ENCODE results near the gene METTL9. TPM values are rescaled to one million over a fixed set of nuclear protein-coding genes. Genes with fewer than 3 reads are reported as not detected.

The METTL9 gene
- total RNA-seq, 1 donor from 2014 or later, result 132 TPM

GRCh38 chr16:21614896-21615295 lies 15.5 kb downstream of the METTL9 start:
- Mint-ChIP-seq H3K4me3 (no peak overlapping the region), H3K9me3 (no peaks in the 10 kb centered on the region), H3K4me1 (ENCODE audit: unreplicated experiment) (peaks cover 26% of the 10 kb centered on the region), H3K27me3 (no peaks in the 10 kb centered on the region), H3K36me3 (peaks cover 14% of the 10 kb centered on the region), H3K27ac (no peak overlapping the region)
- DNase-seq (ENCODE audit: extremely low spot score, unreplicated experiment), result no peak
- peak; percentile 42 for TF ChIP-seq CTCF (conservative IDR thresholded peaks at IDR 0.05)

GRCh38 chr16:21617607-21618006 lies 18.2 kb downstream of the METTL9 start:
- Mint-ChIP-seq H3K36me3 (peaks cover 16% of the 10 kb centered on the region), H3K4me3 (no peak overlapping the region), H3K27me3 (no peaks in the 10 kb centered on the region), H3K27ac (no peak overlapping the region), H3K4me1 (ENCODE audit: unreplicated experiment) (peaks cover 9% of the 10 kb centered on the region), H3K9me3 (no peaks in the 10 kb centered on the region)
- DNase-seq (ENCODE audit: extremely low spot score, unreplicated experiment), result no peak
- no peak for TF ChIP-seq CTCF (conservative IDR thresholded peaks at IDR 0.05)

- Mint-ChIP-seq H3K4me1 (ENCODE audit: unreplicated experiment) (peaks cover 6% of the 10 kb centered on the region), H3K36me3 (peaks cover 12% of the 10 kb centered on the region), H3K27ac (no peak overlapping the region), H3K27me3 (no peaks in the 10 kb centered on the region), H3K9me3 (no peaks in the 10 kb centered on the region), H3K4me3 (no peak overlapping the region)
- DNase-seq (ENCODE audit: extremely low spot score, unreplicated experiment), result no peak
- no peak for TF ChIP-seq CTCF (conservative IDR thresholded peaks at IDR 0.05)
Observed at GRCh38 chr16:21618281-21618680, 18.9 kb downstream of the METTL9 start.

GRCh38 chr16:21619765-21620425 lies 20.5 kb downstream of the METTL9 start:
- peaks cover 22% of the 10 kb centered on the region for H3K36me3 Mint-ChIP-seq
- H3K27ac Mint-ChIP-seq, result no peak overlapping the region
- H3K4me3 Mint-ChIP-seq, result no peak overlapping the region
- H3K27me3 Mint-ChIP-seq, result no peaks in the 10 kb centered on the region
- no peaks in the 10 kb centered on the region for H3K9me3 Mint-ChIP-seq
- DNase-seq (ENCODE audit: extremely low spot score, unreplicated experiment), result no peak
- H3K4me1 Mint-ChIP-seq (ENCODE audit: unreplicated experiment), result peaks cover 8% of the 10 kb centered on the region
- no peak for TF ChIP-seq CTCF (conservative IDR thresholded peaks at IDR 0.05)

- H3K4me1 Mint-ChIP-seq (ENCODE audit: unreplicated experiment), result peaks cover 14% of the 10 kb centered on the region
- DNase-seq (ENCODE audit: extremely low spot score, unreplicated experiment), result no peak
- no peak for TF ChIP-seq CTCF (conservative IDR thresholded peaks at IDR 0.05)
- H3K36me3 Mint-ChIP-seq, result peaks cover 28% of the 10 kb centered on the region
- no peaks in the 10 kb centered on the region for H3K9me3 Mint-ChIP-seq
- H3K4me3 Mint-ChIP-seq, result no peak overlapping the region
- H3K27ac Mint-ChIP-seq, result no peak overlapping the region
- H3K27me3 Mint-ChIP-seq, result no peaks in the 10 kb centered on the region
Observed at GRCh38 chr16:21620592-21620991, 21.2 kb downstream of the METTL9 start.

Data from type B pancreatic cell (in vitro differentiated cells).